Non-pigmented ciliary epithelial cell (primary cell): Measurements from ENCODE around the gene HAND1.
A peak's percentile ranks its signal among the peaks of the same experiment; 100 is the strongest.

ENCODE experiments used
- DNase-seq: peaks from one replicate; pipeline ENCODE4 v3.0.0-alpha.2; 2010; ENCODE audit warnings: low read depth

HAND1 gene

DNA sequence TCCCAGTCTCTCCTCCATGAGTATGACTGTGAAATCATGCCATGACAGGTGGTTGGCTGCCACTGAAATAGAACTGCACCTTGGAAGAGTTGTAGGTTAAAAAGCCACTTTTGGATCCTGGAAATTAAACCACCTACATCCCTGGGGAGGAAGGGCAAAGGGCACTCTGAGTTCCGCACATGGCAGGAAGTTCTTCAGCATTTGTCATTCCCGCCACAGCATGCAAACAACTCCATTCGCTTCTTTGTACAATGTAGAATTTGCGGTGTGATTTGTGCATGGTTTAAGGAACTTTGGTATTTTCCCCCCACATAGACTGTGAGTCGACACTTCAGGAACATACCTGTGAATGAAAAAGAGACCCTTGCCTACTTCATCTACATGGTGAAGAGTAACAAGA, 22.4 kb downstream of the HAND1 start:
- DNase-seq = no peak

DNA sequence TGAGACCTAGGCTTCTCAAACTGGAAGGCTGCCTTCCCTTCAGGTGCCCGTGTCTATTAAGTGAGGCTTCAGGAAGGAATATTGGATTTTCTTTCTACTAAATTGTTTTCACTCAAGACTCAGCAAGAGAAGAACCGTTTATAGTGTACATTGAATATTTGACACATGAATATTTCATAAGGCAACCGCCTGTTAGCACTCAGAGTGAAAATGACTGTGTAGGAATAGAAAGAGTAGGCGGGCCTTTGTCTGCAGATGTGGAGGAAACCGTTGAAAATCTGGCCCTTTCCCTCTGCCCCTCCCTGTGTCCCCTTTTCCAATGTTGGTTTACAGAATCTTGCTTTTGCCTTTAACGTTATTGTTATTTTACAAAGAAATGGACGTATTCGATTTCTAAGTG, 26.1 kb downstream of the HAND1 start:
- no peak for DNase-seq

DNA sequence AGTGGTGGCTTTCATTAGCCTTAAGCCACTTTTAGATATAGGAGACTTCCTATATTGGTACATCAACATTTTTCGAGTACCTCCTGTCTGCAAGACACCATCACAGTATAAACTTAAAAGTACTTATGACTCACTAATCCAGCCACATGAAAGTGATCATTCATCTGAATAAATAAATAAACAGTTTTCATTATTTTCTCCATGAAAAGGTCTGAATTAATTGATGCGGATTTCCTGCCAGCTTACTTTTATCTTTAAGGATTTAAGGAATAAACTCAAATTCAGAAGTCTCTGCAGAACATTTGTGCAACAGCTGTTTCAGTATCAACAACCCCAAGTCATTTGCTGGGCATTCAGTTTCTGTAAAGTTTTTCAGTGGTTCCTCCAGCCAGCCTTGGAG, 28.2 kb downstream of the HAND1 start:
- no peak for DNase-seq

DNA sequence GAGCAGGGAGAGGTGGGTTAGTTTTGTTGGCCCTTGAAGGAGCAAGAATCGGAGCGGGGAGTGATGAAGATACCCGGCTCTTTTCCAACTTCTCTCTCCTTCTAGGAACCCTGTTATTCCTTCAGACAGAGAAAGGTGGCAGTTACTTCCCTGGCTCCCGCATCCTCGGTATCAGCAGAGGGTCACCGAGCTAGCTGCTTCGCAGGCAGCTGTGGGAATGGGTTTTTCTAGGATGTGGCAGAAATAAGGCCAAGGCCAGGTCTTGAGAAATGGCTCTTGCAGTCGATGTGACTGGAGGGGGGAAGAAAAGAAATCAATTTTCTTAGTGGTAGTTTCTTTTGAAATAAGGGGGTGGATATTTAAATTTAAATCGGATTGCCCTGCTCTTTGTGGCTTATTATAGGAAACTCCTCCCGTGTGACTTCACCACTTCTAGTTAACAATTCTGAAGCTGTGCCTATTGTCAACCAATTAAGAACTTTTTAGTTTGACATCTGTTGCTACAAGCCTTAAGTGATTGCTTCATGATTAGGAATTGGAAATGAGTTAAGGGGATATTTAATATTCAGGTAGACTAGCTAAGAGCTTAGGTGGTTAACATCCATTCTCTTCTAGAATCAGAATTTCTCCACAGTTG, 30.8 kb downstream of the HAND1 start:
- no peak for DNase-seq

DNA sequence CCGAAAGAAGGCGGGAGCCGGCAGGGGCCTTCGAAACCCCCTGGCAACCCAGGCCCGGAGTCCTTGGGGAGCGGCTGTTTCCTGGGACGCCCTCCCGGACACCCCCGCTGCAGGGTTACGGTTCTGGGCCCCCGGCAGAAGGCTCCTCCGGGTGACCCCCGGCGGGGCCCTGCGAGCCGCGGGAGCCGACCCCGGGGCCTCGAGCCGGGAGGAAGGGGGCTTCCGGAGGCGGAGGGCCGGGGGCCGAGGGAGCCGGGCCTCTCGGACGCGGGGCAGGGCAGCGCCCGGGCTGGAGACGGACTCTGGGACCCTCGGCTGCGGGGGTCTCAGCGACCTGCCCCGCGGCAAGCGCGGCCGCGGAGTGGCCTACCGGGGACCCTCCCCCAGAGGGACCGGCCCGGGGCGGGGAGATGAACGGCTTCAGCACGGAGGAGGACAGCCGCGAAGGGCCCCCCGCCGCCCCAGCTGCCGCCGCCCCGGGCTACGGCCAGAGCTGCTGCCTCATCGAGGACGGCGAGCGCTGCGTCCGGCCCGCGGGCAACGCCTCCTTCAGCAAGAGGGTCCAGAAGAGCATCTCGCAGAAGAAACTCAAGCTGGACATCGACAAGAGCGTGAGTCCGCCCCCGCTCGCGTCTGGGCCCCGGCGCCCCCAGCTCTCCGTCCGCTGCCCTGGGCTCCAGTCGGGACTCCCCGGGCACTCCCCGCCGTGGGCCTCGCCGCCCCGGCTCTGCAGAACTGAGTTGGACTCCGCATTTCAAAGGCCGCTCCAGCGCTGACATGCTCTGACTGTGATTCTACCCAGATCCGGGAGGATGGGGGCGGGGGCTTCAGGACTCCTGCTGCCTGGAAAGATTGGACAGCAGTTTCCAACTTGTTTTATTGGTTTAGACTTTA, 31.6 kb downstream of the HAND1 start:
- DNase-seq = no peak

DNA sequence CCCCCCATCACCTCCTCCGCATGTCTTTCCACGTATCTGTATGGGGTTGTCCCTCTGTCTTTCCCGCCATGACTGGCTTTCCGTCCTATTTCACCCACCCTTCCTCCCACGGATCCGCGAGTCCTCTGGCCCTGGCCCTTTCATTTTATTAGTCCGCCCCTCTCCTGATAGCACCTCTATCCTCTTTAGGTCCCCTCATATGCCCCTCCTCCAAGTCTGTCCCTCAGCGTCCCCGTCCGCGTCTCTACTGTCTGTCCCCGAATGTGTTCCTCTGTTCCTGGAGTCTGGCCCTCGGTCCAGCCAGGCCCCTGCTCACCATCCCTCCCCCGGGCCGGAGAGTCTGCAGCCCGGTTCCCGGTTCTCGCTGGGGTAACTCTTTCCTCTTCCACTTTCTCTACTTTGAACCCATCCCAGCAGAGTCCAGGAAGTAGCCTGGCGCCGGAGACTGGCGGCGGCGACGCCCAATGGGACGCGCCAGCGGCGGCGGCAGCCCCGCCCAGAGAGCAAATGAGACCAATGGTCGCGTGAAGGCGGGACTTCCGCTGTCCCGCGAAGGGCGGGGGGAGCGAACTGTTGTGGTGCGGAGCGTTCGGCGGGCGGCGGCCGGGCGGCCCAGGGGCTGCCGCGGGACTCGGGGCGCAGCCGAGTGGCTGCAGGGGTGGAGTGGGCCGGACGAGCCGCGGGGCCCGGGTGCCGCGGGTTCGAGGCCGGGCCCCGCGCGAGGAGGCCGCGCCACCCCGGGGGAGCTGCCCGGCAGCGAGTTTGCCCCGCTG, 32.4 kb downstream of the HAND1 start, which contains the start of gene SAP30L:
SAP30L (plus strand) TSS at position 576 of the 773 bp plus-strand sequence. CDS start 608 bp downstream, outside the sequence.
- peak; percentile 54 for DNase-seq

DNA sequence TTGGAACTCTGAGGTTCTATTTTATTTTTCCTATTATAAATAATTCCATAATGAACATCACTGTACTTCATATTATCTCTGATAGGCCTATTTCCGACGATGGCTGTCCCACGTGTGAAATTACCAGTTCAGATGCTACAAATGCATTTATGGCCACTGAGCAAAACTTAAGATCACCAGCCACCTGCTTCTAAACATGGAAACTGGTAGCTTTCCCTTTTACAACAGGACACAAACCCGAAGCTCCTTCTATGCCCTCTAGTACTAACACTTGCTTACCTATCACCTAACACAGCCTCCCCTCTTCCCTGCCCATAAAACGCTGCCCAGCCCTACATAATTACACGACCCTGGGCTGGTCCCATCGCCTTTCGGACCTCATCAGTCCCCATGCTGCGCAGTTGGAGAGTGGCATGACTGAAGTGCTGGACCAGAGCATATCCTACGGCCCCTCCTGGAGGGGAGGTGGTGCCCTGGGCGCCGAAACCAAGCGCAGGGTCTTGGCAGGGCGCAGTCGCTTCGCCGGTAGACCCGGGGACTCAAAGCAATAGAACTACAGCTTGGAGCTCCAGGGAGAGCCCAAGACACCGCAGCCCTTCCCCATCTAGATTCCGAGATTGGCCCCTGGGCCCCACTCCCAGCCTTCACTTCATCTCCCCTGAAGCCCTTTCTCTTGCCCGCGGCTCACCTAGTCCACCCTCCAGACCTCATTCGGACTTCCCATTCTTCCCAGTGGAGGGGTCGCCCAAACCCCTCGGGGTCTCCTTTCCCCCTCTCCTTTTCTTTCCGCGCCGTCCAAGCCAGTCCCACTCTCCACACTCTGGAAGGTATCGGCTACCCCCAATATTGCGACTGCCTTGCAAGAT, 33.2 kb downstream of the HAND1 start:
- DNase-seq = no peak

DNA sequence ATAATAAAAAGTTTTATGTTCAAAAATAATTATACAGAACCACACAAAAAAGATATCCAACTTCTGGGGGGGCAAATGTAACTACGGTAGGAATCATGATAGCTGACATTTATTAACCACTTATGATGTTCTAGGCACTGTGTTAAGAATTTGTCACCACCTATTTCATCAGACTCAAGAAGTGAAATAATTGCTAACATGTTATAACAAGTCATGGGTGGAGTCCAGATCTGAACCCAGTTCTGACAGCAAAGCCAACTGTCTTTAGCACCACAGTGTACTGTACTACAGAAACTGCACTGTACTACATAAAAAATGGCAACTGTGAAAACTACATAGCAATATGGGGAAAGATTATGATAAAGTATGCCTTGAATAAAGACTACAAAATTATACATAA, 35.2 kb downstream of the HAND1 start:
- no peak for DNase-seq

DNA sequence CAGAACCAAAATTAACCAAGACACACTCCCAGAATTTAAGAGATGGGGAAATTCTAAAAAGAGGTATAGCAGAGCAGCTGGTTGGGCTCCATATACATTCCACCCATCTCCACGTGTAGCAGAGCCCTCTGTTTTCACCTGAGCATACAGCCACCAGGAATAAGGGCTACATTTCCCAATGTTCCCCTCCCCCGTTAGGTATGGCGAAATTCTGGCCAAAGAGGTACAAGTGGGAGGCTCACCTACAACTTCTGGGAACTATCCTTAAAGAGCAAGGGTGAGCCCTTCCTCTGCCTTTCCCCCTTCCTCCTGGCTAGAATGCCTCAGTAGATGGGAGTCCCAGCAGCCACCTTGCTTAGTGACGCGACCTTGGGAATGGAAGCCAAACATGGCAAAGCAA, 37.5 kb downstream of the HAND1 start:
- no peak for DNase-seq

DNA sequence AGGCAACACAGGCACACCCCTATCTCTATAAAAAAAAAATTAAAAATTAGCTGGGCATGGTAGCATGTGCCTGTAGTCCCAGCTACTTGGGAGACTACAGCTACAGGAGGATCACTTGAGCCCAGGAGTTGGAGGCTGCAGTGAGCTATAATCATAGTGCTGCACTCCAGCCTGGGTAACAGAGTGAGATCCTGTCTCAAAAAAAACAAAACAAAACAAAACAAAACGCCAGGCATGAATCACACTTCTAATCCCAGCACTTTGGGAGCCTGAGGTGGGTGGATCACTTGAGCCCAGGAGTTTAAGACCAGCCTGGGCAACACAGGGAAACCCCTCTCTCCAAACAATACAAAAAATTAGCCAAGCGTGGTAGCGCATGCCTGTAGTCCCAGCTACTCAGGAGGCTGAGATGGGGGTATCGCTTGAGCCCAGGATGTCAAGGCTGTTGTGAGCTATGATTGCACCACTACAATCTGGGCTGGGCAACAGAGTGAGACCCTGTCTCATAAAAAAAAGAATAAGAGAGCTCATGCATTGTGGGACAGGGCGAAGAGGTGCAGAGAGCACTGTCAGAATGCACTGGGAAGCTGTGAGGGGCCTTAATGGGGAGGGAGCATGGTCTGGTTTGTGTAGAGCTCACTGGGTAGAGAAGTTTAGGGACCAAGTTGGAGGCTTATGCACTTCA, 40.6 kb downstream of the HAND1 start:
- no peak for DNase-seq

DNA sequence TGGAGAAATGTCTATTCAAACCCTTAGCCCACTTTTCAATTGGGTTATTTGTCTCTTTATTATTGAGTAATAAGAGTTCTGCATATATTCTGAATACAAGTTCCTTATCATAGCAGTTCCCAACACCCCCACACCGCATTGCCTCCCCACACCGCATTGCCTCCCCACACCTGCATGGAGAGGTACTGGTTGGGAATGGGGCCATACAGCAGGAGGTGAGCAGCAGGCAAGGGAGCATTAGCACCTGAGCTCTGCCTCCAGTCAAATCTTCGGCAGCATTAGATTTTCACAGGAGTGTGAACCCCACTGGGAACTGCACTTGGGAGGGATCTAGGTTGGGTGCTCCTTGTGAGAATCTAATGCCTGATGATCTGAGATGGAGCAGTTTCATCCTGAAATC, 42.8 kb downstream of the HAND1 start:
- DNase-seq = no peak

DNA sequence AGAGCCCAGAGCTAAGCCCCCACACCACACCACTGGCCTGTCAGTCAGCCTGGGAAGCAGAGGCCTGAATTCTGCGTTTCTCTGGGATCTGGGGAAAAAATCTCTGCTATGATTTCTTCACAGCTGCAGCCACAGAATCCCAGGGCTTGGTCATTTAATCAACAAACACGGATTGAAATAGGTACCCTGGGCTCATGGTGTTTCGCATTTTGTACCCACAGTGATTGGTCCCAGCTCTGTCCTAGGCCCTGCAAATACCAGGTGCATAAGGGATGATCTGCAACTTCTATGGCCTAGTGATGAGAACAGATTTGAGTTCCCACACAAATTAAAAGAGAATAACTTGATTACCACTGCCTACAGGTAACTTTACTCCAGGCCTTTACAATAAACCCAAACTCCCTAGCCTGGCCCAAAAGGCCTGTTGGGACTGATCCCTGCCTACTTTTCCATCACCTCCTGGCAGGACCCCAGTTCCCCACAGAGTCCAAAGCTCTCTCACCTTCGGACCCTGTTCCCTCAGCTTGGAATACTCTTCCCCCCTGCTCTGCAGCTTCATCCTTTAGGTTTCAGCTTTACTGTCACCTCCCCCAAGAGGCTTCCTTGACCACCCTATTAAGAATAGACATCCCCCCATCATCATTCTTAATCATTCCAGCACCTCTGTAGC, 46.9 kb downstream of the HAND1 start:
- DNase-seq = no peak

DNA sequence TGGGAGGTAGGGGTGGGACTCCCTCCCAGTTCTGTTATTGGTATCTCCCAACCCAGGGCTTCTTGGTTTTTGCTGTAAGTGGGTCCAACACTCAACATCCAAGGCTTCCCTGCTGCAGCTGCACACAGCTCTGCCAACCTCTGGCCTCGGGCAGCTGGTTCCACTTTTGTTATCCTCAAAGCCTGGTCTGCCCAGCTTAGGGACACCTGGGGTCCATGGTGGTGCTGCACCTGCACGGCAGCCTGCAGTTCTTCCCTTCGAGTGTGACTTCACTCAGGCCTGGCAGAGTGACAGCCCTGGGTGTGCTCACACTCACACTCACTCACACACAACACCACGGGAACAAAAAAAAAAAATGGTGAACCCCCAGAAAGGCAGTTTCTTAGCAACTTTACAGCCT, 47.6 kb downstream of the HAND1 start:
- DNase-seq = no peak

DNA sequence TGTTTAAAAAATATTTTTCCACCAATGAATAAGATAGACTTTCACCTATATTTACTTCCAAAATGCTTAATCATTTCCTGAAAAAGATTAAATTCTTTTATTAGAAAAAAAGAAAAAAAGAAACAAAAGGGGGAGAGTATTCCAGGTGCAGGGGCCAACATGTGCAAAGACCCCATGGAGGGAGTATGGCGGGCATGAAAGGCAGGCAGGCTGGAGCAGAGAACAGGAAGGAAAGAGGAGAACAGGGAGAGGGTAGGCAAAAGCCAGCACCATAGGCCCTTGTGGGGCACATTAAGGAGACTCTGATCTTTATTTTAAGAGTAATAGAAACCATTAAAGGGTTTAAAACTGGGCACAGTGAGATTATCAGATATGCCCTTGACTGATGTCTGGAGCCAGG, 48.7 kb downstream of the HAND1 start:
- DNase-seq = no peak

DNA sequence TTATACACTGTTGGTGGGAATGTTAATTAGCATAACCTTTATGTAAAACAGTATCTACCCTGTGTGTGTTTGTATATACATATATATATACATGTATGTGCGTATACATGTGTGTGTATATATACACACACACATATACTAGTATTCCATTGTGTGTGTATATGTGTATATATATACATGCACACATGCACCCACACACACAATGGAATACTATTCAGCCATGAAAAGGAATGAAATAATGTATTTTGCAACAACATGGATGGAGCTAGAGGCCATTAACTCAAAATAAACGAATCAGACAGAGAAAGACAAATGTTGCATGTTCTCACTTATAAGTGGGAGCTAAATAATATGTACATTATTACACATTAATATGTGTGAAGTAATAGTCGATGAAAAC, 49.8 kb downstream of the HAND1 start:
- DNase-seq = no peak
